Esophagus (tissue), 2 donors: ENCODE data around the gene PIK3R4. TPM values are rescaled to one million over a fixed set of nuclear protein-coding genes. Genes with fewer than 3 reads are reported as not detected.

Experiments
- H3K27ac ChIP-seq, 2 donors: one replicate each; pipeline ENCODE4 v1.5.1; 2013; ENCODE audit warnings: low read depth in 2 of 2, mild to moderate bottlenecking in 2 of 2, inconsistent platforms in 1 of 2, low read length in 1 of 2, moderate library complexity in 1 of 2
- H3K27me3 ChIP-seq, 2 donors: one replicate each; pipeline ENCODE4 v1.6.1; 2013; ENCODE audit warnings: low read length in 2 of 2, control low read depth in 1 of 2, mild to moderate bottlenecking in 1 of 2; ENCODE audit not compliant: insufficient read depth in 2 of 2, control insufficient read depth in 1 of 2
- H3K36me3 ChIP-seq, 2 donors: one replicate each; pipeline ENCODE4 v1.6.1; 2013; ENCODE audit warnings: low read length in 1 of 2; ENCODE audit not compliant: control insufficient read depth in 2 of 2, insufficient read depth in 2 of 2
- H3K4me1 ChIP-seq, 2 donors: one replicate each; pipeline ENCODE4 v1.6.1; 2013; ENCODE audit warnings: low read length in 1 of 2; ENCODE audit not compliant: control insufficient read depth in 2 of 2, insufficient read depth in 2 of 2
- H3K4me3 ChIP-seq, 2 donors: one replicate each; pipeline ENCODE4 v1.5.1; 2013; ENCODE audit warnings: low read length in 2 of 2, mild to moderate bottlenecking in 2 of 2, low read depth in 1 of 2, moderate library complexity in 1 of 2
- H3K9me3 ChIP-seq, 2 donors: one replicate each; pipeline ENCODE4 v1.6.1; 2013; ENCODE audit warnings: mild to moderate bottlenecking in 2 of 2, low read depth in 1 of 2, low read length in 1 of 2, moderate library complexity in 1 of 2; ENCODE audit not compliant: control insufficient read depth in 2 of 2, insufficient read depth in 1 of 2
- WGBS, 2 donors: extraction: QIAGEN DNeasy Blood & Tissue Kit; methylation state at CpG; one replicate each; pipeline ENCODE4 v1.1.7; 2013; 5-methylcytosine and 5-hydroxymethylcytosine counted together
- polyA plus RNA-seq, 2 donors: library from polyadenylated mRNA; stranded (reverse); fragments of 200-250 nt; gene quantifications; one replicate each; pipeline ENCODE4 v1.2.3, GENCODE V29; 2013
- donor health status: healthy with polysubstance abuse.
- donor health status: Bipolar disorder and iron deficiency.

The PIK3R4 gene
- polyA plus RNA-seq, 2 donors = 17.9 to 20.7 TPM

- H3K36me3 ChIP-seq = peaks cover 8 to 11% of the 10 kb centered on the region in 2 donors
- no peaks in the 10 kb centered on the region for H3K4me1 ChIP-seq
These were observed 67.4 kb downstream of the PIK3R4 start for GRCh38 chr3:130679218-130679617.

GRCh38 chr3:130677343-130677742, 69.3 kb downstream of the PIK3R4 start:
- peaks cover 3 to 4% of the 10 kb centered on the region in 2 donors for H3K36me3 ChIP-seq
- WGBS, 2 donors = 88 to 94% methylated on average over 1 of the region's 1 CpG
- no peak overlapping the region for H3K4me3 ChIP-seq
- no peak overlapping the region for H3K27ac ChIP-seq
- no peaks in the 10 kb centered on the region for H3K4me1 ChIP-seq
- no peaks in the 10 kb centered on the region for H3K9me3 ChIP-seq
- no peaks in the 10 kb centered on the region for H3K27me3 ChIP-seq

More at GRCh38 chr3:130679218-130679617, 67.4 kb downstream of the PIK3R4 start:
- H3K4me3 ChIP-seq = no peak overlapping the region
- no peaks in the 10 kb centered on the region for H3K9me3 ChIP-seq
- no peak overlapping the region for H3K27ac ChIP-seq
- H3K27me3 ChIP-seq = no peaks in the 10 kb centered on the region
- WGBS, 2 donors = 87 to 93% methylated on average over 7 of the region's 7 CpGs

GRCh38 chr3:130671545-130672312, 74.9 kb downstream of the PIK3R4 start:
- no peak overlapping the region for H3K4me3 ChIP-seq
- H3K9me3 ChIP-seq = no peaks in the 10 kb centered on the region
- 81 to 86% methylated on average over 2 of the region's 2 CpGs for WGBS, 2 donors
- no peak overlapping the region for H3K27ac ChIP-seq
- H3K27me3 ChIP-seq = no peaks in the 10 kb centered on the region
- H3K36me3 ChIP-seq = peaks cover 2 to 5% of the 10 kb centered on the region in 2 donors
- H3K4me1 ChIP-seq = no peaks in the 10 kb centered on the region

- H3K4me1 ChIP-seq = no peaks in the 10 kb centered on the region
- no peaks in the 10 kb centered on the region for H3K27me3 ChIP-seq
- H3K9me3 ChIP-seq = no peaks in the 10 kb centered on the region
- no peak overlapping the region for H3K4me3 ChIP-seq
- H3K27ac ChIP-seq = no peak overlapping the region
- H3K36me3 ChIP-seq = peaks cover 0 to 5% of the 10 kb centered on the region in 2 donors
- 94 to 100% methylated on average over 2 of the region's 2 CpGs for WGBS, 2 donors
These were observed 76.9 kb downstream of the PIK3R4 start for GRCh38 chr3:130669740-130670139.

GRCh38 chr3:130663092-130663491, 83.5 kb downstream of the PIK3R4 start:
- Histone ChIP-seq H3K4me1 (no peaks in the 10 kb centered on the region), H3K27ac (no peak overlapping the region), H3K27me3 (no peaks in the 10 kb centered on the region), H3K36me3 (no peaks in the 10 kb centered on the region), H3K9me3 (no peaks in the 10 kb centered on the region), H3K4me3 (no peak overlapping the region)
- WGBS, 2 donors = 49 to 55% methylated on average over 2 of the region's 2 CpGs

GRCh38 chr3:130662501-130662996, 84.1 kb downstream of the PIK3R4 start:
- H3K27me3 ChIP-seq = no peaks in the 10 kb centered on the region
- no peak overlapping the region for H3K4me3 ChIP-seq
- no peaks in the 10 kb centered on the region for H3K36me3 ChIP-seq
- no peaks in the 10 kb centered on the region for H3K4me1 ChIP-seq
- no peak overlapping the region for H3K27ac ChIP-seq
- no peaks in the 10 kb centered on the region for H3K9me3 ChIP-seq
- WGBS, 2 donors = 35 to 37% methylated on average over 1 of the region's 1 CpG

- WGBS, 2 donors = 69 to 76% methylated on average over 7 of the region's 7 CpGs
- H3K27ac ChIP-seq = no peak overlapping the region
These were observed 85.3 kb downstream of the PIK3R4 start for GRCh38 chr3:130661140-130661891.

GRCh38 chr3:130659911-130660310, 86.7 kb downstream of the PIK3R4 start:
- no peaks in the 10 kb centered on the region for H3K4me1 ChIP-seq
- no peaks in the 10 kb centered on the region for H3K36me3 ChIP-seq
- no peaks in the 10 kb centered on the region for H3K27me3 ChIP-seq
- H3K27ac ChIP-seq = no peak overlapping the region
- H3K9me3 ChIP-seq = no peaks in the 10 kb centered on the region
- H3K4me3 ChIP-seq = no peak overlapping the region
- WGBS, 2 donors = 87 to 90% methylated on average over 1 of the region's 1 CpG

More at GRCh38 chr3:130661140-130661891, 85.3 kb downstream of the PIK3R4 start:
- H3K9me3 ChIP-seq = no peaks in the 10 kb centered on the region
- H3K4me3 ChIP-seq = no peak overlapping the region
- no peaks in the 10 kb centered on the region for H3K4me1 ChIP-seq
- no peaks in the 10 kb centered on the region for H3K27me3 ChIP-seq
- H3K36me3 ChIP-seq = no peaks in the 10 kb centered on the region

- H3K4me3 ChIP-seq = no peak overlapping the region
- no peaks in the 10 kb centered on the region for H3K27me3 ChIP-seq
- 49 to 55% methylated on average over 4 of the region's 4 CpGs for WGBS, 2 donors
- H3K27ac ChIP-seq = no peak overlapping the region
- H3K4me1 ChIP-seq = no peaks in the 10 kb centered on the region
- H3K36me3 ChIP-seq = no peaks in the 10 kb centered on the region
- no peaks in the 10 kb centered on the region for H3K9me3 ChIP-seq
These were observed 88.0 kb downstream of the PIK3R4 start for GRCh38 chr3:130658678-130659077.
